ENCODE measurements around the gene MRPS16.
"Not testable (repeated sequence)": the region's sequence is repeated elsewhere in the genome, so short reads cannot be mapped to it uniquely, and the experiment has no call there.

Gene MRPS16

GRCh38 chr10:73252445-73253224, at the start of gene MRPS16:
Gene MRPS16, minus strand, starts transcription at chr10:73252644. Its CDS starts 162 bp downstream, at chr10:73252482.
- DNase-seq (ENCODE audit: low read depth): peak; percentile 90

- DNase-seq (ENCODE audit: low read depth): no peak
Observed at GRCh38 chr10:73296946-73297345, 44.5 kb upstream of the MRPS16 start.

- DNase-seq (ENCODE audit: low read depth): no peak
Observed at GRCh38 chr10:73293461-73293860, 41.0 kb upstream of the MRPS16 start.

GRCh38 chr10:73289958-73290357, 37.5 kb upstream of the MRPS16 start:
- no peak for DNase-seq (ENCODE audit: low read depth)

- no peak for DNase-seq (ENCODE audit: low read depth)
Observed at GRCh38 chr10:73287441-73287840, 35.0 kb upstream of the MRPS16 start.

GRCh38 chr10:73281097-73281496, 28.7 kb upstream of the MRPS16 start:
- no peak for DNase-seq (ENCODE audit: low read depth)

GRCh38 chr10:73264423-73264822, 12.0 kb upstream of the MRPS16 start:
- DNase-seq (ENCODE audit: low read depth): no peak

GRCh38 chr10:73263693-73264347, 11.4 kb upstream of the MRPS16 start:
- DNase-seq (ENCODE audit: low read depth): peak; percentile 49

GRCh38 chr10:73262880-73263555, 10.6 kb upstream of the MRPS16 start:
- no peak for DNase-seq (ENCODE audit: low read depth)

GRCh38 chr10:73262105-73262730, 9.8 kb upstream of the MRPS16 start:
- DNase-seq (ENCODE audit: low read depth): peak; percentile 73

GRCh38 chr10:73261362-73261995, 9.0 kb upstream of the MRPS16 start:
- DNase-seq (ENCODE audit: low read depth): no peak

GRCh38 chr10:73258612-73259011, 6.2 kb upstream of the MRPS16 start:
- DNase-seq (ENCODE audit: low read depth): not testable (repeated sequence)

- no peak for DNase-seq (ENCODE audit: low read depth)
Observed at GRCh38 chr10:73253225-73253555, 746 bp upstream of the MRPS16 start.

GRCh38 chr10:73251683-73252444, 580 bp downstream of the MRPS16 start:
- DNase-seq (ENCODE audit: low read depth): no peak

GRCh38 chr10:73248259-73248724, 4.2 kb downstream of the MRPS16 start:
- no peak for DNase-seq (ENCODE audit: low read depth)

GRCh38 chr10:73247509-73248258, 4.8 kb downstream of the MRPS16 start:
- DNase-seq (ENCODE audit: low read depth): no peak

- DNase-seq (ENCODE audit: low read depth): peak; percentile 74
Observed at GRCh38 chr10:73246646-73247508, 5.6 kb downstream of the MRPS16 start, which contains the start of gene DNAJC9. Gene DNAJC9, minus strand, starts transcription at chr10:73247255. Its CDS starts 66 bp downstream, at chr10:73247189.

GRCh38 chr10:73246322-73246645, 6.2 kb downstream of the MRPS16 start:
- DNase-seq (ENCODE audit: low read depth): no peak

GRCh38 chr10:73244866-73245477, 7.5 kb downstream of the MRPS16 start:
- DNase-seq (ENCODE audit: low read depth): no peak

Data from HS-5 (cell line).